IPS-NIHi11 (cell line): ENCODE data around the gene COPS9.

Source experiments
- DNase-seq: peaks from one replicate; pipeline ENCODE4 v3.0.0; 2012; ENCODE audit warnings: mixed read lengths, low spot score

The COPS9 gene

GRCh38 chr2:240136013-240136670 lies at the start of gene COPS9:
Gene COPS9 (minus strand): TSS chr2:240136305. CDS start chr2:240136284, 21 bp downstream.
- DNase-seq = peak; percentile 97

- no peak for DNase-seq
Observed at GRCh38 chr2:240184656-240185055, 48.6 kb upstream of the COPS9 start.

DNA sequence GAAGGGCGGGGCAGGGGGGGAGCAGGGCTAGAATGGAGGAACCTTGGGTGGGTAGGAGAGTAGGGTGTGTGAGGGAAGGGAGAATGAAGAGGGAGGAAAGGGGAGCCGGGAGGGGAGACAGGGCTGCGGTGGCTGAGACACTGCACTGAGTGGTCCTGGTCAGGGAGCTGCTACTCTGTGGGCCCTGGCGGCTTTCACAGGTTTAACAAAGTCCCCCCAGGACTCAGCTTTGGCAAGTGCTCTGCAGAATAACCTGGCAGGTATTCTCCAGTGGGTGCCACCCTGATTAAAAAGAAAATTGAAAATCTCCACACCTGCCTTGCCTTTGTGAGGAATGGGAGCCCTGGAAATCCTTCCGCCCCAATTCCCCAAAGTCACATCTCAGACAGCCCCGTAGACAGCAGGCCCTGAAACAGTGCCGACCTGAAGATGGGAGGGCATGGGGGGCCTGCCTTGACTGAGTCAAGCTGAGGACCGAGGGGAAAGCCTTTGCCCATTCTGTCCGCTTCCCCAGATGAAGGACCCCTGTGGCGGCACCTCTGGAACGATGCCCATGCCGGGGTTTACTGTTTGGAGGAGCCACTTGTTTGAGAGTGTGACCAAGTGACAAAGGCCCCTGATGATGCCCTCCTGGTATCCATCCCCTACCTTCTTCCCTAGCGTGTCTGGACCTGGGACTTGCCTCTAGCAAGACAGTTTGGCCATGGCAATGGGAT lies 47.9 kb upstream of the COPS9 start:
- DNase-seq = no peak

DNA sequence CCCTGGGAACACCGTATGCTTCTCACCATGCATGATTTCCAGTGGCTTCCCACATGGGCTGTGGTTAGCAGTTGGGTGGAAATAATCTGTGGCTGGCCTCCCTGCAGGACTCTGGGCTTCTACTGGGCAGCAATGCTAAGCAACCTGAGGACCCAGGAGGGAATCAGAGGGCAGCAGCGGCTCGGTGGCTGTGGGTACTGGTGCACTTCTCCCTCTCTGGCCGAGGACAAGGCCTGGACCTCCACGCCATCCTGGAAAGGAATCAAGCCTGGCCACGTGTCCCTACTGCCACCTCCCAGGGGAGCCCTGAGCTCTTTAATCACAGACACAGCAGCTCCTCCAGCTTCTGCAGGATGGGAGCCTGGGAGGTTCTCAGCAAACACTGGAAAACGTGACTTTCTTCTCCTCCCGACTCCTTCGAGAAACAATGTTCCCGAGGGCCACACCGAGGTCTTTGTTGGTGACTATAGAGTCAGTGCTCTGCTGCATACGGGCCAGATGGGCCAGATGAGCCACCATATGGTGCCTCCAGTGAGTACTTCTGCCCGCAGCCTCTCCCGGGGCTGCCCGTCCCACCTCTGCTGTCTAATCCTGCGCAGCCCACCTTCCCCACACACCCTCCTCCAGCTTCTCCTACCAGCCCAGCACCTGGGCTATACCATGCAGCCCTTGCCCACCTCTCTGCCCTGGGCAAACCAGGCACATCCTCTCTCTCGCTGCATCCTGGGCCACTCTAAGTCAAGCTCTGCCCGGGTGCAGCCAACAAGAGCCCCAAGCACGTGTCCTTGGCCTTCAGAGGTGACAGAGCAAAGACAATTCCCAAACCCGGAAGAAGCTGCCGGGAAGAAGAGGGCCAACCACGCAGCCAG lies 47.1 kb upstream of the COPS9 start:
- DNase-seq = no peak

- no peak for DNase-seq
Observed at GRCh38 chr2:240182476-240182875, 46.4 kb upstream of the COPS9 start.

- no peak for DNase-seq
Observed at GRCh38 chr2:240182001-240182400, 45.9 kb upstream of the COPS9 start.

GRCh38 chr2:240179941-240180666 lies 44.0 kb upstream of the COPS9 start:
- no peak for DNase-seq

GRCh38 chr2:240179186-240179815 lies 43.2 kb upstream of the COPS9 start:
- DNase-seq = no peak

GRCh38 chr2:240178564-240178963 lies 42.5 kb upstream of the COPS9 start:
- DNase-seq = no peak

- no peak for DNase-seq
Observed at GRCh38 chr2:240174496-240174895, 38.4 kb upstream of the COPS9 start.

GRCh38 chr2:240172071-240172895 lies 36.2 kb upstream of the COPS9 start:
- DNase-seq = no peak

DNA sequence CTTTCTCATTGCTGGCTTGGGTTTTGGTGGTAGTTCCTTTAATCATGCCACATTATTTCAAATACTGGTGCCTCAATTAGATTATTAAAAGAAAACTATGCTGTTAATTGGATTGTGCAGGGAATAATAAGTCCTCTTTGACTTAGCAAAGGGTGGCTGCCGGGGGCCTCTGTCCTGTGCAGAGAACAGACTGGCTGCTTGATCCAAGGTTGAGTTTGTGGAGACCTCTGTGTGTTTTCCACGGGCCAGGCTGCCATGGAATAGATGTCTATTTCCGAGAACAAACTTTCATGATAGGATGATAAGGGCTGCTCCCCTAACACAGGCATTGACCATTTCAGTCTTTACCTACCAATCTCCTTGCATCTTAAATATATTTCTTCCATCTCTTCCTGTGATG lies 34.8 kb upstream of the COPS9 start:
- DNase-seq = no peak

DNA sequence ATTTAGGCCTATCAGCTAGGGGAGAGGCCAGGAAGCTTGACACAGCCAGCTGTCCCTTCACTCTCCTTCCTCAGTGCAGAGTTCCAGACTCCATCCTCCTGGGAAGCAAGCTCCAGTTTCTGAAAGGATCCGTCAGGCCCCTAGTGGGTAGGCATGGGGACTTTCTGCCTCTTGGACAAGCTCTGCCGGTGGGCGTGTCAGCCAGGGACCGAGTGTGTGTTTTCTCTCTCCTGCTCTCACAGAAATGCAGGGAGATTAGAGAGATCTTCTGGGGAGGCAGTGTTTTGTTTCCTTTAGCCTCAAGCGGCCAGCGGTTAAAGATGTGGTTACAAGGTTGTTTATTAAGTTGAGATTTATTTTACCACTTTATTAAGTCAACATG lies 34.2 kb upstream of the COPS9 start:
- DNase-seq = peak; percentile 44

- no peak for DNase-seq
Observed at GRCh38 chr2:240169486-240170353, 33.6 kb upstream of the COPS9 start.

- no peak for DNase-seq
Observed at GRCh38 chr2:240168546-240169361, 32.6 kb upstream of the COPS9 start.

GRCh38 chr2:240168041-240168440 lies 31.9 kb upstream of the COPS9 start:
- no peak for DNase-seq

DNA sequence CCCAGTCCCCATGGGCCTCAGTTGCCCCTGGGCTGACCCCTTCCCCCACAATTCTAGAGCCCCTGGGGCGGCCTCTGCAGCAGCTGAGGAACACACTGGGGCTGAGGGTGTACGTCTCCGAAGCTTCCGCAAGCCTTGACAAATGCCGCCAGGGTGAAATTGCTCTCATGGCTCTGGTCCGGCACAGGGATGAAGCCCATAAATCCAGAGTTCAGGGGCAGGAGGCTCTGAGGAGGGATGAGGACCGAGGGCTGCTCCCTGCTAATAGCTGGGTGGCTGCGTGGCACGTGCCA lies 31.4 kb upstream of the COPS9 start:
- no peak for DNase-seq

- DNase-seq = no peak
Observed at GRCh38 chr2:240166761-240167587, 30.9 kb upstream of the COPS9 start.
